ENCODE data around the gene HDAC5.

DNA sequence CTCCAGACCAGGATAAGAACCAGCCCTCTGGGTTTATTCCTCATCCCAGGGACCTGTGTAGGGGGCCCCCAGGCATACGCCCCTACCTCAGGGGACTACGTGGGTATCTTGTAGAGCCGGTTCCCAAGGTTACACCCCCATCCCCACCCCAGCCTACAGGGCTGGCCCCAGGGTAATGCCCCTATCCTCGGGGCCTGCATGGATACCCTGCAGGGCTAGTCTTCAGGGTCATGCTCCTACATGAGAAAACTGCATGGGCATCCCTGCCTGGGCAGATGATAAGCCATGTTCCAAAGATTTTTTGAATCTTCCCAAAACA is 14.2 kb downstream of the HDAC5 start:
- TF ChIP-seq, protein P1, sequence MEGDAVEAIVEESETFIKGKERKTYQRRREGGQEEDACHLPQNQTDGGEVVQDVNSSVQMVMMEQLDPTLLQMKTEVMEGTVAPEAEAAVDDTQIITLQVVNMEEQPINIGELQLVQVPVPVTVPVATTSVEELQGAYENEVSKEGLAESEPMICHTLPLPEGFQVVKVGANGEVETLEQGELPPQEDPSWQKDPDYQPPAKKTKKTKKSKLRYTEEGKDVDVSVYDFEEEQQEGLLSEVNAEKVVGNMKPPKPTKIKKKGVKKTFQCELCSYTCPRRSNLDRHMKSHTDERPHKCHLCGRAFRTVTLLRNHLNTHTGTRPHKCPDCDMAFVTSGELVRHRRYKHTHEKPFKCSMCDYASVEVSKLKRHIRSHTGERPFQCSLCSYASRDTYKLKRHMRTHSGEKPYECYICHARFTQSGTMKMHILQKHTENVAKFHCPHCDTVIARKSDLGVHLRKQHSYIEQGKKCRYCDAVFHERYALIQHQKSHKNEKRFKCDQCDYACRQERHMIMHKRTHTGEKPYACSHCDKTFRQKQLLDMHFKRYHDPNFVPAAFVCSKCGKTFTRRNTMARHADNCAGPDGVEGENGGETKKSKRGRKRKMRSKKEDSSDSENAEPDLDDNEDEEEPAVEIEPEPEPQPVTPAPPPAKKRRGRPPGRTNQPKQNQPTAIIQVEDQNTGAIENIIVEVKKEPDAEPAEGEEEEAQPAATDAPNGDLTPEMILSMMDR (conservative IDR thresholded peaks at IDR 0.05; ENCODE audit: low read depth, low read length) = no peak
- no peak for TF ChIP-seq EZH2 (IDR thresholded peaks at IDR 0.05; ENCODE audit: borderline replicate concordance, low read depth, low read length, poor library complexity, severe bottlenecking)
